Stimulated activated CD8-positive, alpha-beta memory T cell treated with anti-CD3 and anti-CD28 coated beads, Interleukin-15, amount 100 ng/mL, for 48 hours (primary cell): ENCODE data around the gene RBM4.
A peak's percentile ranks its signal among the peaks of the same experiment; 100 is the strongest.
"Not testable (repeated sequence)": the region's sequence is repeated elsewhere in the genome, so short reads cannot be mapped to it uniquely, and the experiment has no call there.

Experiments
- DNase-seq, 2 donors: peaks; one replicate each; pipeline ENCODE4 v3.0.0-alpha.2; 2020; ENCODE audit warnings: low read depth in 2 of 2

The RBM4 gene

GRCh38 chr11:66638177-66639065 lies at the start of gene RBM4:
TSS of gene RBM4 (plus strand) at chr11:66638703. CDS start at chr11:66639712, 1,009 bp downstream.
- peak; percentile 91 to 94 for DNase-seq

- not testable (repeated sequence) for DNase-seq
These were observed 49.2 kb upstream of the RBM4 start for GRCh38 chr11:66589315-66589714.

DNA sequence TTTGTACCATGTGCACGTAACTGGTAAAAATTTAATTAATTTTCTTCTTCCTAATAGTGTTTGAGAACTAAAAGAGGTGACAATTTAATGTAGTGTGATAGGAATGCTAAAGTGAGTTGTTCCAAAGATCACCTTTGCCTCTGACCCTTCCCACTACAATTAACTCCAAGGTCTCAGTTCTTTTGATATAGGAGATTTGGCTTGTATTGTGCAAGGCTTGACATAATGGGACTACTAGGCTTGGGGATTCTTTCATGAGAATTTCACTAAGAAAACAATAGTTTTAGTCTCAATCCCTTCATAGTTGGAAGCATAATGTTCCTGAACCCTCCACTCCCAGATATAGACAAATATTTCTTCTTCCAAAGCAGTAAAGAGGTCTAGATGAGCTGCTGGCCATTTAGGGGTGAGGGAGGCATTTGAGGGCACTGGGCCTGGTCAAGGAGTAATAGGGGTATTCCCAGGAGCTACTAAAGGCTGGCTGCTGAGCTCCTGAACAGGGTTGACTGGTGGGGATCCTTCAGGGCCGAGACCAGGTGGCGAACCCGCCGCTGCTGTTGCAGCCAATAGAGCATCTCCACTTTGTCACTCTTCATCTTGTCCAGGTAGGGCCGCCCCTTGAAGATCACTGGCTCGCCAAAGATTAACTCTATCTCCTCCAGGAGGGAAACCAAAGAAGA lies 48.4 kb upstream of the RBM4 start:
- DNase-seq: no peak

DNA sequence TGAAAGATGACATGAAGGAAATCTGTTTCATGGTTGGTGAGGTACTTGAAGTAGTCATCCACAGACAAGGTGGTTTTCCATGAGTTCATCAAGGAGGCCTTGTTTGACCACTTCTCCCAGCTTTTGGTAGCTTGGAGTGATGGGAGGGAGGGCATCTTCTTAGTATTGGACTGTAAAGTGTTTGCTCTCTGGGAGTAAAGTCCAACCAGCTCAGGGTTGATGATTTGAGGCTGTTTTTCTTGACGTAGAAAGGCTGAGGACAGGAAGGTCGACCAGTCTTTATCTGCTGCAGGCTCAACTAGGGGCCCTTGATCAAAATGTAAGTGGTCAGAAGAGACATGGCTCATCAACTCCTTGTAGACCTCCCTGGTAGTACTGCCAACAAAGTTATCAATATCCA lies 47.3 kb upstream of the RBM4 start:
- no peak for DNase-seq

- DNase-seq: peak; percentile 98 to 99
These were observed 45.8 kb upstream of the RBM4 start, which contains the start of the genes CCDC87 and CCS for GRCh38 chr11:66592457-66593302. TSS of gene CCDC87 (minus strand) at chr11:66593063. CDS start at chr11:66593015, 48 bp downstream. TSS of gene CCS (plus strand) at chr11:66593185. CDS start at chr11:66593262, 77 bp downstream.

DNA sequence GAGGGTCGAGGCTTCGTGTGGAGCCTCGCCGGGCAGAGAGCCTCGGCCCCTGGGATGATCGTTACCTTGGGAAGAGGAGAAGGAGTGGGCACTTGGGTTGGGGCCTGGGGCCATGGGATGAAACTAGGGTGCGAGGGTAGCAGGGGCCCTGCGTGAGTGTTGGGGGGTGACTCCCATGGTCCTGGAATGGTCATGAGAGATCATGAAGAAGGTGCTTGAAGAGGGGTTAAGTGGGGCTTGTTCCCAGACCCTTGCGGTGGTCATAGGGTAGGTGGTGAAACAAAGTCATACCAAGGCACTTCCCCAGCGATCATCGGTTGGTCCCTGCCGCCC lies 45.2 kb upstream of the RBM4 start:
- no peak for DNase-seq

DNA sequence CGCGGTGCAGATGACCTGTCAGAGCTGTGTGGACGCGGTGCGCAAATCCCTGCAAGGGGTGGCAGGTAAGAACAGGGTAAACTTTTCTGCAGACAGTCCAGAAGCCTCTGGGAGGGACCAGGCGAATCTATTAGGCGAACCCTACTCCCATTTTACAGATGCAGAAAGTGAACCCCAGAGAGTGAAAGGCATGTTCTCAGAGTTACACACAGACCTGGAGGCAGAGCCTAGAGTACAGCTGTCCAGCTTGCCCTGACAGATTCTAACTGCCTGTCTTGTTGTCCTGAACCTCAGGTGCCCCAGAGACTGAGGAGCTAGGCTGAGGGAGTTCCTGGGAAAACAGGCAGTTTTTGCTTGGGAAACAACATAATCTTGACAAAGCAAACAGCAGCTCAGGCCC lies 44.9 kb upstream of the RBM4 start:
- no peak for DNase-seq

DNA sequence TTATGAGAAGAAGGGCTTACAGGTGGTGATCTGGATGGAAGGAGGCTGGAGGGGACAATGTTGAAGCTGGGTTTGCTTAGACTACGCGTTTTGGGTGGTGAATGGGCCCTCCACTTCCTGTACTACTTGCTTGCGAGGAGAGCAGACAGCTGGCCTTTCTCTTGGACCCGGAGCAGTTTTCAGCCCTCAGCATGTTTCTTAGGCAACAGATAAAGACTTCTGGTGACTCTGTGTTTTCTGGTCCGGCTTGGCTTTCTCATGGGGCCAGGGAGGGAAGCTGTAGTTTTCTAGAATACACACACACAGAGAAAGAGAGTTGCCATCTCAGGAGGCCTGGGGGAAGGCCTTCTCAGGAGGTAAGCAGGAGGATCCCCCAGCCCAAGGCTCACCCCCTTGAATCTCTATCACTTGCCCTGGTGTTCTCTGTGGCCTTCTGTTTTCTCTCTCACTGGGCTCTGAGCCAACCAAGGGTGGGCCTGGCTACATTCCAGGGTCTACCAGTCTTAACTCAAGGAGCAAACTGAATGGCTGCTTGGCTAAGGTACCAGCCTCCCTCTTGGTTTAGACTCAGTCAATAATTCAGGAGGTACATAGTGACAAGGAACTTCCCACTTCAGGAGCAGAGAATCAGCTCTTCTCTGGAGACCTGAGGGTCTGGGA lies 43.1 kb upstream of the RBM4 start:
- DNase-seq: no peak

GRCh38 chr11:66598993-66599392 lies 39.5 kb upstream of the RBM4 start:
- DNase-seq: no peak

DNA sequence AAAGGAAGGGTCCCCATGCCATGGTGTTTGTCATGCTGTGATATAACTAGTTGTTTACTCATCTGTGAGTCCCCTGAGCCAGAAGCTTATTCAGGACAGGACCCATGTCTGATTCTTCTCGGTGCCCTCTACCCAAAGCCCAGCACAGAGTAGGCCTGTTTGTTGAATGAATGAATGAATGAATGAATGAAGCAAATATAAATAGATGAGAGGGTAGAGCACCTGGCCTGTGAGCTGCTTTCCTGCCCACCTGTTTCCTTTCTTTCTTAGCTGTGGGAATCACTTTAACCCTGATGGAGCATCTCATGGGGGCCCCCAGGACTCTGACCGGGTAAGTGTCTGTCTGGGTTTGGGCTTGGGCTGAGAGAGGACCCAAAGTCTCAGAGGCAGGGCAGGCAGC lies 38.3 kb upstream of the RBM4 start:
- DNase-seq: no peak

DNA sequence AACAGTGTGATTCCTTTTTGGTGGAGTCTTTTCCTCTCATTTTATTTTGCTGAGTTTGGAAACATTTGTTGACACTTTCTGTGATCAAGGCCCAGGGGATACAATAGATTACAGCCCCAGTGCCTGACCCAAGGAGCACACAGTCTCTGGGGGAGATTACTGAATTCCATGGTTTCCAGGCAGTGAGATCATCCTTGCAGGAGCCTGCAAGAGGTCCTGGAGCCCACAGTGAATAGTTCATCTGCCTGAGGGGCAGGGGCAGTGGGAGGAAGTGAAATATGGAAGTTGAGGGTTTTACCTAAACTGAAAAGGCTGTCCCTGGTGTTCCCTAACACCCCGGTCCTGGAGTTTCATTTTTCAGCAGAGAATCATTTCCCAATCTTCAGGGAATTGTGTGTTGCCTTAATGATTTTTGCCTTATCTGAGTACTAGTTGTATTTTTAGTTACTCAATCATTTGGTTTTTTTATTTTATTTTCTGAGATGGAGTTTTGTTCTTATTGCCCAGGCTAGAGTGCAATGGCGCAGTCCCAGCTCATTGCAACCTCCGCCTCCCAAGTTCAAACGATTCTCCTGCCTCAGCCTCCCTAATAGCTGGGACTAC lies 37.8 kb upstream of the RBM4 start:
- no peak for DNase-seq

DNA sequence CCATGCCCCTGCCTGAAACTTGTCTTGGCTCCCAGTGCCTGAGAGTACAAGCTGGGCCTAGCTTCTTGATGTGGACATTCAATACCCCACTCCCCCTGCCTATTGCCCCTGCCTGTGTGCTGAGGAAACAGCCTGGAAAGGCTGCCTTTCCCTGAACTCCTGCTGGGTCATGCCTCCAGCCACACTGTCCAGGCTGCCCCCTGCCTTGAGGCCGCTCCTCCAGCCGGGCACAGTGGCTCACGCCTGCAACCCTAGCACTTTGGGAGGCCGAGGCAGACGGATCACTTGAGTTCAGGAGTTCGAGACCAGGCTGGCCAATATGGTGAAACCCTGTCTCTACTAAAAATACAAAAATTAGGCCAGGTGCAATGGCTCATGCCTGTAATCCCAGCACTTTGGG lies 35.4 kb upstream of the RBM4 start:
- DNase-seq: no peak

DNA sequence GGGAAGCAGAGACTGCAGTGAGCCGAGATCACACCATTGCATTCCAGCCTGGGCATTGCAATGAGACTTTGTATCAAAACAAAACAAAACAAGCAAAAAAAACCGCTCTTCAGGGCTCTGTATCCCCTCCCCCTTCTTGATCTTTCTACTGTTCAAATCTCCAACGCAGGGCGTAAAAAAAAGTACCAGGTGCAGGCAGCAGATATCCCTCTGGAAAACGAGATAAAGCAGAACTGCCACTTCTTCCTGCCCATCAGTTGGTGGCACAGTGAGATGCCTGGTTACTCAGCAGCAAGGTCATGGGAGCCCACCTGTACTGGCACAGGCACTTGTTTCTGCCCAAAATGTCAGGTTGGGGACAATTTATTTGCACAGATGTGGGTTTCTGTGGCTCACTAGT lies 34.3 kb upstream of the RBM4 start:
- DNase-seq: no peak

DNA sequence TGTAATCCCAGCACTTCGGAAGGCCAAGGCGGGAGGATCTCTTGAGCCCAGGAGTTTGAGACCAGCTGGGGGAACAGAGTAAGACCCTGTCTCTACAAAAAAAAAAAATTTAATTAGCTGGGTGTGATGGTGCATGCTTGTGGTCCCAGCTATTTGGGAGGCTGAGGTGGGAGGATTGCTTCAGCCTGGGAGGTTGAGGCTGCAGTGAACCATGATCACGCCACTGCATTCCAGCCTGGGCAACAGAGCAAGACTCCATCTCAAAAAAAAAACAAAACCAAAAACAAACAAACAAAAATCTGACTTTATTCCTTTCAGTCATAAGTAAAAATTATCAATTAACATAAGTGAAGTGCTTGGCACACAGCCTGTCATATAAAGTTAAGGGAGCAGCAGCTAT lies 31.9 kb upstream of the RBM4 start:
- not testable (repeated sequence) for DNase-seq

GRCh38 chr11:66607126-66607834 lies 31.2 kb upstream of the RBM4 start:
- no peak for DNase-seq

- no peak for DNase-seq
These were observed 28.5 kb upstream of the RBM4 start for GRCh38 chr11:66609721-66610617.

- no peak for DNase-seq
These were observed 26.0 kb upstream of the RBM4 start for GRCh38 chr11:66612458-66612857.

DNA sequence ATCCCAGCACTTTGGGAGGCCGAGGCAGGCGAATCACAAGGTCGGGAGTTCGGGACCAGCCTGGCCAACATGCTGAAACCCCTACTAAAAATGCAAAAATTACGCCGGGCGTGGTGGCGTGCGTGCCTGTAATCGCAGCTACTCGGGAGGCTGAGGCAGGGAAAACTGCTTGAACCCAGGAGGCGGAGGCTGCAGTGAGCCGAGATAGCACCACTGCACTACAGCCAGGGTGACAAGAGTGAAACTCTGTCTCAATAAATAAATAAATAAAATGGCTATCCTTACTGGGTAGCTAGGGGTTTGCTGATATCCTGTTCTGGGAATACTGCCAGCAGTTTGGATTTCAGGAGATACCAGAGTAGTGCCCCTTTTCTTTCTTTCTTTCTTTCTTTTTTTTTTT lies 24.4 kb upstream of the RBM4 start:
- DNase-seq: no peak

GRCh38 chr11:66616379-66617154 lies 21.9 kb upstream of the RBM4 start, which contains the start of gene RBM14:
TSS of gene RBM14 (plus strand) at chr11:66616630. CDS start at chr11:66616721, 91 bp downstream.
- DNase-seq: peak; percentile 96 to 99
